Natural killer cell (primary cell): ENCODE measurements around the gene TRRAP. TPM values are rescaled to one million over a fixed set of nuclear protein-coding genes. Genes with fewer than 3 reads are reported as not detected.

ENCODE experiments used
- ATAC-seq, 3 donors: fragments of 150-1000 bp in 2 of 3; fragments of 200-7000 bp in 1 of 3; cut with Tn5 transposase; 1 replicate in 1 of 3; 2 replicates in 2 of 3; pipeline ENCODE4 v1.10.0; 2021; ENCODE audit warnings: mild to moderate bottlenecking in 2 of 3, moderate library complexity in 2 of 3
- DNase-seq, 2 donors: peaks; one replicate each; pipeline versions ENCODE4 v3.0.0 to v3.0.0-alpha.2; 2013 to 2021; ENCODE audit warnings: mixed read lengths in 1 of 2
- H3K27ac ChIP-seq: one replicate; pipeline ENCODE4 v1.5.1; 2013; ENCODE audit warnings: mild to moderate bottlenecking, low read length
- H3K27me3 ChIP-seq: one replicate; pipeline ENCODE4 v1.6.1; 2013; ENCODE audit warnings: low read length; ENCODE audit not compliant: control insufficient read depth, insufficient read depth
- H3K36me3 ChIP-seq: one replicate; pipeline ENCODE4 v1.6.1; 2013; ENCODE audit warnings: low read length; ENCODE audit not compliant: control insufficient read depth, insufficient read depth
- H3K4me1 ChIP-seq: one replicate; pipeline ENCODE4 v1.6.1; 2013; ENCODE audit warnings: low read length; ENCODE audit not compliant: control insufficient read depth, insufficient read depth
- H3K4me3 ChIP-seq: one replicate; pipeline ENCODE4 v1.5.1; 2013; ENCODE audit warnings: low read length
- H3K9me3 ChIP-seq: one replicate; pipeline ENCODE4 v1.6.1; 2013; ENCODE audit warnings: low read length; ENCODE audit not compliant: control insufficient read depth, insufficient read depth
- H3K27ac Mint-ChIP-seq, 2 donors: one replicate each; pipeline ENCODE4 v1.8.0; 2022; ENCODE audit warnings: mild to moderate bottlenecking in 2 of 2, mixed read lengths in 2 of 2, moderate library complexity in 1 of 2
- H3K27me3 Mint-ChIP-seq, 2 donors: one replicate each; pipeline ENCODE4 v1.8.0; 2022; ENCODE audit warnings: low read depth in 2 of 2, mixed read lengths in 2 of 2
- H3K36me3 Mint-ChIP-seq: one replicate; pipeline ENCODE4 v1.8.0; 2022; ENCODE audit warnings: mixed read lengths
- H3K4me1 Mint-ChIP-seq, 2 donors: one replicate each; pipeline ENCODE4 v1.8.0; 2022; ENCODE audit warnings: mixed read lengths in 2 of 2
- H3K4me3 Mint-ChIP-seq: one replicate; pipeline ENCODE4 v1.8.0; 2022; ENCODE audit warnings: mild to moderate bottlenecking, moderate library complexity, mixed read lengths
- H3K9me3 Mint-ChIP-seq, 2 donors: one replicate each; pipeline ENCODE4 v1.8.0; 2022; ENCODE audit warnings: mixed read lengths in 2 of 2
- WGBS: methylation state at CpG from one replicate; pipeline ENCODE4 v1.1.7; 2013; ENCODE audit warnings: missing lambda C conversion rate; ENCODE audit not compliant: insufficient coverage; 5-methylcytosine and 5-hydroxymethylcytosine counted together
- intact Hi-C: fragments of 100-400 bp; cut with micrococcal nuclease; formaldehyde crosslinking; loops from one replicate; pipeline ENCODE4 v1.14.2; 2022
- total RNA-seq, 4 donors: library from RNA; stranded (reverse); fragments of 120-200 nt in 1 of 4; gene quantifications; one replicate each; pipeline versions ENCODE4 v1.2.3 to v1.2.4, GENCODE V29; 2013 to 2022
- TF ChIP-seq, protein P1 (sequence below): fragments of 200-600 bp; IDR thresholded peaks from one replicate; pipeline ENCODE4 v1.8.0; 2022; ENCODE audit warnings: antibody characterized with exemption

TRRAP gene
- total RNA-seq, 3 donors from 2014 or later (not counting 1 experiment from before 2014, with no cell fraction given), result 45.4 to 62.9 (median 62.4) TPM

DNA sequence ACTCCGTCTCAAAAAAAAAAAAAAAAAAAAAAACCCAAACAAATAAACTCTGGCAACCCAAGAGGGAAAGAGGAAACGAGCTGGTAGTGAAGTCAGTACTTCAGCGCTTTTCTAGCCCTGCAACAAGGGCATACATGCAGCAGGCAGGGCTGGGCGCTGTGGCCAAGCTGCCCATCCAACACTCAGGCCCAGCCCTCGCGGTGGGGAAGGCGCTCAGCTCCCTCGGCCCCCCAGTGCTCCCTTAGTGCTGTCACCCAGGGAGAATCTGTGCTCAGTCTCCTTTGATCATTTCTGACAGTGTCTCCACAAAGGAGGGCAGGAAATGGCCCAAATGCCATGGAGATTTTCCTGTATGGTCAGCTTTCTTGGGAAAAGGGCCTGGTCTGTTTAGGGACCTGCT is 168.4 kb downstream of the TRRAP start:
- TF ChIP-seq, protein P1, sequence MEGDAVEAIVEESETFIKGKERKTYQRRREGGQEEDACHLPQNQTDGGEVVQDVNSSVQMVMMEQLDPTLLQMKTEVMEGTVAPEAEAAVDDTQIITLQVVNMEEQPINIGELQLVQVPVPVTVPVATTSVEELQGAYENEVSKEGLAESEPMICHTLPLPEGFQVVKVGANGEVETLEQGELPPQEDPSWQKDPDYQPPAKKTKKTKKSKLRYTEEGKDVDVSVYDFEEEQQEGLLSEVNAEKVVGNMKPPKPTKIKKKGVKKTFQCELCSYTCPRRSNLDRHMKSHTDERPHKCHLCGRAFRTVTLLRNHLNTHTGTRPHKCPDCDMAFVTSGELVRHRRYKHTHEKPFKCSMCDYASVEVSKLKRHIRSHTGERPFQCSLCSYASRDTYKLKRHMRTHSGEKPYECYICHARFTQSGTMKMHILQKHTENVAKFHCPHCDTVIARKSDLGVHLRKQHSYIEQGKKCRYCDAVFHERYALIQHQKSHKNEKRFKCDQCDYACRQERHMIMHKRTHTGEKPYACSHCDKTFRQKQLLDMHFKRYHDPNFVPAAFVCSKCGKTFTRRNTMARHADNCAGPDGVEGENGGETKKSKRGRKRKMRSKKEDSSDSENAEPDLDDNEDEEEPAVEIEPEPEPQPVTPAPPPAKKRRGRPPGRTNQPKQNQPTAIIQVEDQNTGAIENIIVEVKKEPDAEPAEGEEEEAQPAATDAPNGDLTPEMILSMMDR, result no peak
- H3K27ac ChIP-seq, result no peak overlapping the region
- Mint-ChIP-seq H3K27ac (no peak overlapping the region), H3K4me1 (peaks cover 0 to 4% of the 10 kb centered on the region in 2 donors), H3K27me3 (no peaks in the 10 kb centered on the region), H3K4me3 (no peak overlapping the region), H3K36me3 (peaks cover 25% of the 10 kb centered on the region), H3K9me3 (no peaks in the 10 kb centered on the region)
- DNase-seq (no peak), ATAC-seq (no peak)
- H3K27me3 ChIP-seq, result no peaks in the 10 kb centered on the region
- no peak overlapping the region for H3K4me3 ChIP-seq
- no peaks in the 10 kb centered on the region for H3K4me1 ChIP-seq
- WGBS, result 92% methylated on average over 7 of the region's 8 CpGs
- H3K9me3 ChIP-seq, result no peaks in the 10 kb centered on the region
- peaks cover 73% of the 10 kb centered on the region for H3K36me3 ChIP-seq
- intact Hi-C loops, result no loop called here

DNA sequence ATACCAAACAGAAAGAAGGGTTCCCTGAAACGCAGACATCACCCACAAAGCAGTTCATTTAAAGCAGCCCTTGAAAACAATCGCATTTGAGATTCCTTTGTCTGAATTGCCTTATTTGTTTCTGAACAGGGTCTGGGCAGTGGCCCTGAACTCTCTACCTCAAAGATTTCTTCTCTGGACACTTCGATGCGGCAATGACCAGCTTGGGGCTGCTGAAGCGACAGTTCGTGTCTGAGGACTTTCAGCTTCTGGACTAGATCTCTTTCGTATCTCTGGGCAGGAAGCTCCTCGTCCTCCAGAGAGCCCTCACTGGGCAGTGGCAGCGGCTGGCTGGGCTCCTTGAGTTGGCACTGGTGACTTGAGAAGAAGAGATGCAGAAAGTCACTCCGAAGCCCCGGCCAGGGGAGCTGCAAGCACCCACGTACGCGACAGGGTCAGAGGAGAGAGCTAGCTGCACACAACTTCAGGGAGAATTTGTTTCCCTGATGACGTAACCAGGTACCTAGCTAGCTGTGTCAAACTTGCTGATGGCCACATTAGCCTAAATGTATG is 169.3 kb downstream of the TRRAP start:
- H3K36me3 Mint-ChIP-seq, result peaks cover 25% of the 10 kb centered on the region

DNA sequence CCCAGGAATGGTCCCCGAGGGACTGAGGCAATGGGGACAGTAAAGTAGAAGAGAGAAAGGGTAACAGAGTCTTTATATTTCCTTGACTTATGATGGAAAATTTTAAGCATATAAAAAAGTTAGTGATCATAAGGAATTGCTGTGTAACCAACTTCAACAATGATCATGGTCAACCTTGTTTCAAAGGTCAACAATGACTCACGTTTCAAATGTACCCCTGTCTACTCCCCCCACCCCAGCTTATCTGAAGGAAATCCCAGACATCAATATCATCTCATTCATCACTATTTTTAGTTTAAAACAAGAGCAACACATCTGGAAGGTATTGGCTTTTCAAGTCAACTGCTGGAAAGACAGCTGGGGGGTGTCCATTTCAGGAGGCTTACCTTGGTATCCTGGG is 172.6 kb downstream of the TRRAP start:
- Mint-ChIP-seq H3K9me3 (no peaks in the 10 kb centered on the region), H3K4me3 (no peak overlapping the region), H3K27ac (peak overlapping the region; percentile 7 to 67), H3K36me3 (peaks cover 7% of the 10 kb centered on the region), H3K27me3 (no peaks in the 10 kb centered on the region), H3K4me1 (no peaks in the 10 kb centered on the region)
- Histone ChIP-seq H3K9me3 (no peaks in the 10 kb centered on the region), H3K36me3 (peaks cover 58% of the 10 kb centered on the region), H3K4me1 (no peaks in the 10 kb centered on the region), H3K27me3 (no peaks in the 10 kb centered on the region), H3K27ac (no peak overlapping the region), H3K4me3 (no peak overlapping the region)
- DNase-seq (no peak), ATAC-seq (no peak)
- 85% methylated on average over 2 of the region's 2 CpGs for WGBS
- intact Hi-C loops, result no loop called here
- TF ChIP-seq, protein P1, result no peak

More for the DNA sequence above, 169.3 kb downstream of the TRRAP start:
- intact Hi-C loops, result no loop called here
- H3K27ac Mint-ChIP-seq, result no peak overlapping the region
- Histone ChIP-seq H3K4me1 (no peaks in the 10 kb centered on the region), H3K27me3 (no peaks in the 10 kb centered on the region), H3K9me3 (no peaks in the 10 kb centered on the region), H3K4me3 (no peak overlapping the region), H3K36me3 (peaks cover 72% of the 10 kb centered on the region), H3K27ac (no peak overlapping the region)
- WGBS, result 98% methylated on average over 15 of the region's 15 CpGs
- DNase-seq (no peak), ATAC-seq (no peak)
- TF ChIP-seq, protein P1, result no peak
- H3K4me3 Mint-ChIP-seq, result no peak overlapping the region
- H3K9me3 Mint-ChIP-seq, result no peaks in the 10 kb centered on the region
- peaks cover 0 to 4% of the 10 kb centered on the region in 2 donors for H3K4me1 Mint-ChIP-seq
- H3K27me3 Mint-ChIP-seq, result no peaks in the 10 kb centered on the region

DNA sequence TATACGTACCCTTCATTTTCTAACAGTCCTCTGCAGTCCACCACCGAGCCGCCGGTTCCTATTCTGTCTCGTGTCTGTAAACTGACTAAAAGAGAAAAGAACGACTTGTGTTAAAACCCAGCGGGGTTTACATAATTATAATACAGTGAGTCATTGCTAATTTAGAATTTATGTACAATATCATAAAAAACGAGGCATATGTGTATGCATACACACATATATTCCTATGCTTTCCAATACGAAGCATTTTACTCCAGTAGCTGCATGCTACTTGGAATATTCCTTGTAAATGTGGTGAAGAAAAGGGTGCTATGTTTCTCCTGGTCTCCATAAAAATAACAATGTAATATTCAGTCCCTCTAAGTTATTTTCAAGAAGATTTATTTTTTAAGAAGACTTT is 176.4 kb downstream of the TRRAP start:
- intact Hi-C loops, result no loop called here
- Histone ChIP-seq H3K9me3 (no peaks in the 10 kb centered on the region), H3K4me3 (no peak overlapping the region), H3K4me1 (no peaks in the 10 kb centered on the region), H3K27me3 (no peaks in the 10 kb centered on the region), H3K27ac (no peak overlapping the region), H3K36me3 (peaks cover 43% of the 10 kb centered on the region)
- 83% methylated on average over 1 of the region's 9 CpGs for WGBS
- TF ChIP-seq, protein P1, result no peak
- Mint-ChIP-seq H3K36me3 (no peaks in the 10 kb centered on the region), H3K9me3 (no peaks in the 10 kb centered on the region), H3K27me3 (no peaks in the 10 kb centered on the region), H3K4me1 (no peaks in the 10 kb centered on the region), H3K4me3 (no peak overlapping the region), H3K27ac (no peak overlapping the region)
- no peak for ATAC-seq
- no peak for DNase-seq
